ENCODE data around the gene ZNF586.
A peak's percentile ranks its signal among the peaks of the same experiment; 100 is the strongest.
"Not testable (repeated sequence)": the region's sequence is repeated elsewhere in the genome, so short reads cannot be mapped to it uniquely, and the experiment has no call there.

The ZNF586 gene

GRCh38 chr19:57800696-57801095 is 31.2 kb downstream of the ZNF586 start:
- no peak for DNase-seq

- no peak for DNase-seq
Measured at GRCh38 chr19:57802269-57802668, 32.8 kb downstream of the ZNF586 start.

- no peak for DNase-seq
Measured at GRCh38 chr19:57803265-57803593, 33.8 kb downstream of the ZNF586 start.

- DNase-seq: no peak
Measured at GRCh38 chr19:57803594-57804325, 34.3 kb downstream of the ZNF586 start.

- no peak for DNase-seq
Measured at GRCh38 chr19:57807541-57807940, 38.1 kb downstream of the ZNF586 start.

- not testable (repeated sequence) for DNase-seq
Measured at GRCh38 chr19:57810410-57811295, 41.2 kb downstream of the ZNF586 start.

GRCh38 chr19:57812226-57812625 is 42.8 kb downstream of the ZNF586 start:
- DNase-seq: peak in 2 of 6 experiments; percentile 15 to 19

- peak in 3 of 6 experiments; percentile 4 to 12 (median 6) for DNase-seq
Measured at GRCh38 chr19:57812975-57813820, 43.7 kb downstream of the ZNF586 start.

- no peak for DNase-seq
Measured at GRCh38 chr19:57813919-57814504, 44.5 kb downstream of the ZNF586 start.

GRCh38 chr19:57814505-57815246 is 45.2 kb downstream of the ZNF586 start, which contains the start of gene ZNF552:
TSS of gene ZNF552 (minus strand) at chr19:57814913. CDS start at chr19:57814743, 170 bp downstream.
- DNase-seq: peak; percentile 62 to 79 (median 71)

GRCh38 chr19:57815247-57816075 is 46.0 kb downstream of the ZNF586 start:
- no peak for DNase-seq

GRCh38 chr19:57816652-57817051 is 47.2 kb downstream of the ZNF586 start:
- no peak for DNase-seq

GRCh38 chr19:57817976-57818375 is 48.5 kb downstream of the ZNF586 start:
- DNase-seq: no peak

- no peak for DNase-seq
Measured at GRCh38 chr19:57818378-57818777, 48.9 kb downstream of the ZNF586 start.

- peak; percentile 66 to 82 (median 78) for DNase-seq
Measured at GRCh38 chr19:57819475-57820148, 50.1 kb downstream of the ZNF586 start.

- DNase-seq: no peak
Measured at GRCh38 chr19:57820599-57820998, 51.1 kb downstream of the ZNF586 start.

GRCh38 chr19:57821095-57821494 is 51.6 kb downstream of the ZNF586 start:
- DNase-seq: not testable (repeated sequence)

- not testable (repeated sequence) for DNase-seq
Measured at GRCh38 chr19:57821501-57821900, 52.0 kb downstream of the ZNF586 start.

- not testable (repeated sequence) for DNase-seq
Measured at GRCh38 chr19:57823155-57823554, 53.7 kb downstream of the ZNF586 start.

- not testable (repeated sequence) for DNase-seq
Measured at GRCh38 chr19:57823608-57824007, 54.1 kb downstream of the ZNF586 start.

Measured in stimulated activated naive CD4-positive, alpha-beta T cell (primary cell).